Calu3 (cell line): Measurements from ENCODE around the gene RXRG. TPM values are rescaled to one million over a fixed set of nuclear protein-coding genes. Genes with fewer than 3 reads are reported as not detected.

ENCODE experiments used
- BruUV-seq: library from RNA; stranded (reverse); fragments of 400-500 nt; replicated peaks from 2 replicates; lab custom pipeline; 2021; lab: Mats Ljungman, UMichigan
- CTCF ChIA-PET: fragments of 300-600 bp; sonication (Branson Sonifier 250); formaldehyde crosslinking; loops from one replicate; lab custom pipeline; 2022; ENCODE audit warnings: antibody characterized with exemption; lab: Charles Lee
- DNase-seq: peaks from one replicate; pipeline ENCODE4 v3.0.0; 2022
- H3K27ac Mint-ChIP-seq: one replicate; pipeline ENCODE4 v1.8.0; 2022; ENCODE audit warnings: mixed read lengths; ENCODE audit not compliant: unreplicated experiment
- H3K27me3 Mint-ChIP-seq: one replicate; pipeline ENCODE4 v1.8.0; 2022; ENCODE audit warnings: mixed read lengths; ENCODE audit not compliant: unreplicated experiment
- H3K36me3 Mint-ChIP-seq: one replicate; pipeline ENCODE4 v1.8.0; 2022; ENCODE audit warnings: mild to moderate bottlenecking, moderate library complexity, mixed read lengths; ENCODE audit not compliant: insufficient read depth, unreplicated experiment
- H3K4me1 Mint-ChIP-seq: one replicate; pipeline ENCODE4 v1.8.0; 2022; ENCODE audit warnings: mild to moderate bottlenecking, low read depth, mixed read lengths; ENCODE audit not compliant: unreplicated experiment
- H3K4me3 Mint-ChIP-seq: one replicate; pipeline ENCODE4 v1.8.0; 2022; ENCODE audit warnings: mild to moderate bottlenecking, low read depth, moderate library complexity, mixed read lengths; ENCODE audit not compliant: unreplicated experiment
- H3K9me3 Mint-ChIP-seq: one replicate; pipeline ENCODE4 v1.8.0; 2022; ENCODE audit warnings: low read depth, mixed read lengths; ENCODE audit not compliant: unreplicated experiment
- intact Hi-C: fragments of 100-400 bp; cut with micrococcal nuclease; formaldehyde crosslinking; loops from one replicate; pipeline ENCODE4 v1.10.0; 2022; ENCODE audit not compliant: unreplicated experiment
- total RNA-seq: library from RNA; stranded (reverse); gene quantifications from 2 replicates; pipeline ENCODE4 v1.2.3, GENCODE V29; 2022
- TF ChIP-seq, protein P1 (sequence below): fragments of 200-600 bp; IDR thresholded peaks from one replicate; pipeline ENCODE4 v1.8.0; 2022; ENCODE audit warnings: antibody characterized with exemption; ENCODE audit not compliant: unreplicated experiment

RXRG gene
- total RNA-seq, 1 experiment from 2014 or later = not detected

DNA sequence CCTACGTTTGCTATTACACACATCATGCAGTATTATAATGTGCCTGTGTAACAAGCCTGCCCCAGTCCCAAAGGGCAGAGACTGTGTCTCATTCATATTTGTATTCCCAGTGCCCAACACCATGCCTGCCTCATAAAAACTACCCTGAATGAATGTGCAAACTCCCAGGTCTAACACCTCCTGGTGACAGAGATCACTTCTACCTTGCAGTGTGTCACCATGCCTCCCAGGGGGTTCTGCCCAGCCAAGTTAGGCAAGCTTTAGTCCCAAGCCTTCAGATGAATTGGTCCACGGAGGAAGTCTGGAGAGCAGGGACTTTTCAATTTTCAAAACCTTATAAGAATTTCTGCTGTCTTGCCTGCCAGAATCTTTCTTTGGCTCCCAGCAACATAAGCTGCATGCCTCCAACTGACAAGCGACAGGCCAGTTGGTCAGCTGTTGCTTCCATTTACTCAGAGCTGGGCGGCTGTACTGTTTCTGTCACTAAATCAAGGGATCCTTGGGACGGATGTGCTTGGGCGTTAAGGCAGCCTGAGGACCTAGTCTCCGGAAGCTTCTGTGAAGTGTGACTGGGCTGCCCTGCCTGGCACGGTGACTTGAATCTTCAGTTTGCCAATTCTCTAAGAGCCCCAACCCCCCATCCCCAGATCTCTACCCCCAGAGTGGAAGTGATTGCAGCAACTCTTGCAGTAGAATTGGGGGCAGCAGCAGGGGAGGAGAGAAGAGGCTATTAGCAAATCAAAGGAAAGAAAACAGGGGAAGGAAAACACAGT is 1.2 kb downstream of the RXRG start:
- Mint-ChIP-seq H3K4me1 (no peaks in the 10 kb centered on the region), H3K9me3 (no peaks in the 10 kb centered on the region), H3K27me3 (no peaks in the 10 kb centered on the region), H3K4me3 (no peak overlapping the region), H3K36me3 (no peaks in the 10 kb centered on the region), H3K27ac (no peak overlapping the region)
- CTCF ChIA-PET = no interaction called here
- intact Hi-C loops = no loop called here
- no peak for DNase-seq
- TF ChIP-seq, protein P1, sequence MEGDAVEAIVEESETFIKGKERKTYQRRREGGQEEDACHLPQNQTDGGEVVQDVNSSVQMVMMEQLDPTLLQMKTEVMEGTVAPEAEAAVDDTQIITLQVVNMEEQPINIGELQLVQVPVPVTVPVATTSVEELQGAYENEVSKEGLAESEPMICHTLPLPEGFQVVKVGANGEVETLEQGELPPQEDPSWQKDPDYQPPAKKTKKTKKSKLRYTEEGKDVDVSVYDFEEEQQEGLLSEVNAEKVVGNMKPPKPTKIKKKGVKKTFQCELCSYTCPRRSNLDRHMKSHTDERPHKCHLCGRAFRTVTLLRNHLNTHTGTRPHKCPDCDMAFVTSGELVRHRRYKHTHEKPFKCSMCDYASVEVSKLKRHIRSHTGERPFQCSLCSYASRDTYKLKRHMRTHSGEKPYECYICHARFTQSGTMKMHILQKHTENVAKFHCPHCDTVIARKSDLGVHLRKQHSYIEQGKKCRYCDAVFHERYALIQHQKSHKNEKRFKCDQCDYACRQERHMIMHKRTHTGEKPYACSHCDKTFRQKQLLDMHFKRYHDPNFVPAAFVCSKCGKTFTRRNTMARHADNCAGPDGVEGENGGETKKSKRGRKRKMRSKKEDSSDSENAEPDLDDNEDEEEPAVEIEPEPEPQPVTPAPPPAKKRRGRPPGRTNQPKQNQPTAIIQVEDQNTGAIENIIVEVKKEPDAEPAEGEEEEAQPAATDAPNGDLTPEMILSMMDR = no peak
- no TSS peak for BruUV-seq

DNA sequence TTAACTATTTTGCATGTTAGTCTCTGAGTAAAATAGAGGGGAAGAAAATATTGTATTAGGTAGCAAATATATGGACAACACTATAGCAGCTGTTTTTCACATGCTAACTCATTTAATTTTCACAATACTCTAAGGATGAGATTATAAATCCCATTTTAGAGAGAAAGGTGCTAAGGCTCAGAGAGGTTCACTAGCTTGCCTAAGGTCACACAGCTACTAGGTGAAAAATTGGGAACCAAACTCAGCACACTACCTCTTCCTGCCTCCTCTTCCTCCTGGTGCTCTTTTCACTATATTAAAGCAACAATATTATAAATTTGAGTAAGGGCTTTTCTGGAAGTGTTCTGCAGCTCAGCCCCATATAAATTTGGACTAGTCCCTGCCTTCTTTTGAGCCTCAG is 2.3 kb downstream of the RXRG start:
- intact Hi-C loops = no loop called here
- no peaks in the 10 kb centered on the region for H3K4me1 Mint-ChIP-seq
- no peak for DNase-seq
- no peaks in the 10 kb centered on the region for H3K36me3 Mint-ChIP-seq
- no peak overlapping the region for H3K4me3 Mint-ChIP-seq
- no peak overlapping the region for H3K27ac Mint-ChIP-seq
- TF ChIP-seq, protein P1 = no peak
- no peaks in the 10 kb centered on the region for H3K9me3 Mint-ChIP-seq
- peaks cover 8% of the 10 kb centered on the region for H3K27me3 Mint-ChIP-seq
- no TSS peak for BruUV-seq
- CTCF ChIA-PET = no interaction called here

DNA sequence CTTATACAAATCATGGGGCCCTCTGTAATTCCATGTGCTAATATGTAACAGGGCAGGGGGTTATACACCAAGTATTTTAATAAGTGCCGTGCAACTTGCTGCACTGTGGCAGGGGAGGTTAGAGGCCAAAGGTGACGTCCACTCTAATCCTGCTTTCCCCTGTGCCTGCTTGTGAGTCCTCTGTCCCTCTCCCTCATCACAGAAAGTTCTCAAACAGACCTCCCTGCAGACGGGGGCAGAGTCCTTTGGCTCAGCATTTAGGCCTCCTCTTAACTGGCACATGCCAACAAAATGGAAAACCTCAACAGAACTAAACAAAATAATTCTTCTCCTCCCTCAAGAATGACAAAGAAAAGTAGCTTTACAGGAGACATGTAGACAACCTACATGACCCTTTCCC is 2.9 kb downstream of the RXRG start:
- H3K9me3 Mint-ChIP-seq = no peaks in the 10 kb centered on the region
- peaks cover 14% of the 10 kb centered on the region for H3K27me3 Mint-ChIP-seq
- CTCF ChIA-PET = no interaction called here
- intact Hi-C loops = no loop called here
- no peaks in the 10 kb centered on the region for H3K4me1 Mint-ChIP-seq
- DNase-seq = no peak
- H3K4me3 Mint-ChIP-seq = no peak overlapping the region
- H3K27ac Mint-ChIP-seq = no peak overlapping the region
- TF ChIP-seq, protein P1 = no peak
- BruUV-seq = no TSS peak
- H3K36me3 Mint-ChIP-seq = no peaks in the 10 kb centered on the region

DNA sequence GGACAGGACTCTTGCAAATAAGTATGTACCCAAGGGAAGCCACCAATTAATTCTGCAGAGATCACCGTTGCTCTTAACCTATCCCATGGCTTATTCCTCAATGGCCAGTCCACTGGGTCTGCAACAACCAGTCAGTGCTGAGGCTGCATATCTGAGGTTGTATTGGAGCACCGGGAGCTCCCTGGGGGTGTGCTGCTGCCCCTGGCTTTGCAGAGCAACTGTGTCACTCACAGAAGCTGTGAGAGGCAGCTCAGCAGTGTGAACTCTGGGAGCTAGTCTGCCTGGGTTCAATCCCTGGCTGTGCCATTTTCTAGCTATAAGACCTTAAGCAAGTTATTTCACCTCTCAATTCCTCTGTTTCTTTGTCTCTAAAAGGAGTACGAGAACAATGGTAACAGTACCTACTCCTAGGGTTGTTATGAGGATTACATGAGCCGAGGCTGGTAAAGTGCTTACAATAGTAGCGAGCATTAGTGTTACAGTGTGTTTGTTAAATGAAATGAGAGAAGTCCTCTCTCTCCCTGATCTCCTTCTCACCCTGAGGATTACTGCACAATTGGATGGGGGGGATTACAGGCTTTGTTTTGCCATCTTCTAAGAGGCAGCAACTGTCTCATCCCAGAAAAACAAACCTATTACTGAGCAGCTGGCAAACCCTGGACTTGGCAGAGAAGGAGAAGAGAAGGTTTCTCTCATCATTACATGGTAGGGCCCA is 3.6 kb downstream of the RXRG start:
- Mint-ChIP-seq H3K4me3 (no peak overlapping the region), H3K27me3 (peaks cover 21% of the 10 kb centered on the region), H3K4me1 (no peaks in the 10 kb centered on the region), H3K27ac (no peak overlapping the region), H3K36me3 (no peaks in the 10 kb centered on the region), H3K9me3 (no peaks in the 10 kb centered on the region)
- no TSS peak for BruUV-seq
- TF ChIP-seq, protein P1 = no peak
- no peak for DNase-seq
- intact Hi-C loops = no loop called here
- CTCF ChIA-PET = no interaction called here
